ENCODE measurements around the gene GSK3B. TPM values are rescaled to one million over a fixed set of nuclear protein-coding genes. Genes with fewer than 3 reads are reported as not detected.
A peak's percentile ranks its signal among the peaks of the same experiment; 100 is the strongest.

Gene GSK3B
- total RNA-seq, 6 experiments from 2014 or later: 14.4 to 19.4 (median 18.4) TPM

GRCh38 chr3:119782460-119782859 is 311.8 kb downstream of the GSK3B start:
- ATAC-seq: peak; percentile 10 to 42 (median 34)
- no CpG with 5 or more reads among the region's 1 CpG for WGBS (ENCODE audit: insufficient coverage, low coverage, low lambda C conversion rate, missing lambda C conversion rate)

GRCh38 chr3:119781330-119782198 is 312.7 kb downstream of the GSK3B start, which contains the start of gene NR1I2:
Gene NR1I2, plus strand, starts transcription at chr3:119782101.
- Histone ChIP-seq H3K36me3 (no peaks in the 10 kb centered on the region), H3K27me3 (no peaks in the 10 kb centered on the region), H3K9me3 (no peaks in the 10 kb centered on the region), H3K4me1 (peaks cover 0 to 4% (median 1%) of the 10 kb centered on the region in 4 donors), H3K27ac (peak within 1 kb of the TSS; percentile 55 to 86 (median 78)), H3K4me3 (peak within 1 kb of the TSS; percentile 29 to 73 (median 63))
- WGBS (ENCODE audit: insufficient coverage, low coverage, low lambda C conversion rate, missing lambda C conversion rate): 25% methylated on average over 9 of the region's 10 CpGs
- intact Hi-C loops (cut with DNase I): no loop called here
- TF ChIP-seq POLR2A (IDR thresholded peaks at IDR 0.05): peak; percentile 76
- peak in 2 of 4 donors; percentile 17 to 27 for TF ChIP-seq CTCF (IDR thresholded peaks at IDR 0.05)
- ATAC-seq: peak; percentile 59 to 67 (median 64)
- DNase-seq: peak in 1 of 3 donors; percentile 68

More at GRCh38 chr3:119782460-119782859, 311.8 kb downstream of the GSK3B start:
- TF ChIP-seq CTCF (IDR thresholded peaks at IDR 0.05) (no peak), POLR2A (IDR thresholded peaks at IDR 0.05) (no peak)
- H3K27me3 ChIP-seq: no peaks in the 10 kb centered on the region
- no peaks in the 10 kb centered on the region for H3K9me3 ChIP-seq
- H3K27ac ChIP-seq: peak overlapping the region; percentile 55 to 86 (median 78)
- no peaks in the 10 kb centered on the region for H3K36me3 ChIP-seq
- peak overlapping the region; percentile 29 to 73 (median 63) for H3K4me3 ChIP-seq
- intact Hi-C loops (cut with DNase I): no loop called here
- peaks cover 0 to 12% (median 9%) of the 10 kb centered on the region in 4 donors for H3K4me1 ChIP-seq
- DNase-seq: peak in 1 of 3 donors; percentile 42

- H3K9me3 ChIP-seq: no peaks in the 10 kb centered on the region
- H3K4me3 ChIP-seq: no peak overlapping the region
- H3K27me3 ChIP-seq: no peaks in the 10 kb centered on the region
- no peak overlapping the region for H3K27ac ChIP-seq
- peaks cover 0 to 3% (median 0%) of the 10 kb centered on the region in 4 donors for H3K4me1 ChIP-seq
- DNase-seq (no peak), ATAC-seq (no peak)
- intact Hi-C loops (cut with DNase I): no loop called here
- H3K36me3 ChIP-seq: no peaks in the 10 kb centered on the region
- TF ChIP-seq CTCF (IDR thresholded peaks at IDR 0.05) (no peak), POLR2A (IDR thresholded peaks at IDR 0.05) (no peak)
- WGBS (ENCODE audit: insufficient coverage, low coverage, low lambda C conversion rate, missing lambda C conversion rate): 62% methylated on average over 2 of the region's 2 CpGs
Observed at GRCh38 chr3:119779731-119780383, 314.4 kb downstream of the GSK3B start.

GRCh38 chr3:119778811-119779210 is 315.4 kb downstream of the GSK3B start:
- no peak for TF ChIP-seq CTCF (IDR thresholded peaks at IDR 0.05)
- no peak for TF ChIP-seq POLR2A (IDR thresholded peaks at IDR 0.05)
- H3K27me3 ChIP-seq: no peaks in the 10 kb centered on the region
- H3K9me3 ChIP-seq: no peaks in the 10 kb centered on the region
- DNase-seq (no peak), ATAC-seq (no peak)
- 88% methylated on average over 2 of the region's 2 CpGs for WGBS (ENCODE audit: insufficient coverage, low coverage, low lambda C conversion rate, missing lambda C conversion rate)
- H3K27ac ChIP-seq: no peak overlapping the region
- H3K36me3 ChIP-seq: no peaks in the 10 kb centered on the region
- H3K4me3 ChIP-seq: no peak overlapping the region
- intact Hi-C loops (cut with DNase I): no loop called here
- H3K4me1 ChIP-seq: peaks cover 0 to 3% (median 0%) of the 10 kb centered on the region in 4 donors
